Measurements from ENCODE around the gene GBGT1.

- TF ChIP-seq TAF1 (IDR thresholded peaks at IDR 0.05; ENCODE audit: borderline replicate concordance, low read depth, low read length) (no peak), POLR2A (IDR thresholded peaks at IDR 0.05; ENCODE audit: low read depth, low read length) (no peak)
Measured at GRCh38 chr9:133188006-133188842, 24.5 kb upstream of the GBGT1 start.
